Measurements from ENCODE around the gene RBFOX2. TPM values are rescaled to one million over a fixed set of nuclear protein-coding genes. Genes with fewer than 3 reads are reported as not detected.

Gene RBFOX2
- total RNA-seq, 2 experiments from 2014 or later: 1.9 to 2.4 TPM

DNA sequence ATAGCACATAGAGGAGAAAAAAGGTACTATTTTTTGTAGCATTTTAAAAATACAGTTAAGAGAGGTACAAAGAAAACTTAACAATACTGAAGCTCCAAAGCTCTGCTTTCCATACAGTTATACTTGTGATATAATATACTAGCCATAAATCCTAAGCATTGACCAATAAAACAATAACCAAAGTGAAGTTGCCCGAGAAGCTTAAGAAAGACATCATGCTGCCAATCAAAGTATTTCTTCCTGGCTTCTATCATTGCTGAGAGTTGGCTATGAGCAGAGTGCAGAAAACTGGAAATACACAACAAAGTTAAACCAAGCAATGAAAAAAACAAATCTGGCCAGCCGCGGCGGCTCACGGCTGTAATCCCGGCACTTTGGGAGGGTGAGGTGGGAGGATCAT is 84.2 kb downstream of the RBFOX2 start:
- ATAC-seq (ENCODE audit: poor library complexity): no peak
- CTCF ChIA-PET: no interaction called here

DNA sequence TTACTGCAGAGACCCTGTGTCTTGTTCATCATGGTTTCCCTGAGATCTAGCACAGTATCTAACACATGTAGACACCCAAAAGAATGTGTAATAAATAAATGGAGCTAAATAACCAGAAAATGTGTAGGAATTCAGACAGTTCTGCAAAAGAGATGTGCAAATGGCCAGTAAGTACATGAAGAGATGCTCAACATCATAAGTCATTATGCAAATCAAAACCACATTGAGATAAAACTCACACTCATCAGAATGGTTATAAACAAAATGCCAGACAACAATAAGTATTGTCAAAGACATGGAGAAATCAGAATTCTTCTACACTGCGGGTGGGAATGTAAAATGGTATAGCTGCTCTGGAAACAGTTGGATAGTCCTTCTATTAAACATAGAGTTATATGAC is 88.5 kb downstream of the RBFOX2 start:
- Histone ChIP-seq H3K9me3 (ENCODE audit: control insufficient read depth in 1 of 2, insufficient read depth in 1 of 2, low read length in 2 of 2) (no peaks in the 10 kb centered on the region), H3K27ac (ENCODE audit: low read depth in 1 of 2, low read length in 2 of 2) (no peak overlapping the region), H3K36me3 (ENCODE audit: insufficient read depth, low read length) (no peaks in the 10 kb centered on the region), H3K4me3 (ENCODE audit: low read length) (no peak overlapping the region), H3K27me3 (ENCODE audit: control insufficient read depth in 1 of 2, insufficient read depth in 2 of 2, low read length in 2 of 2) (no peaks in the 10 kb centered on the region), H3K4me1 (ENCODE audit: insufficient read depth, low read length) (no peaks in the 10 kb centered on the region)
- no peak for ATAC-seq (ENCODE audit: poor library complexity)
- H3K27ac Mint-ChIP-seq: no peak overlapping the region
- TF ChIP-seq, protein P1, sequence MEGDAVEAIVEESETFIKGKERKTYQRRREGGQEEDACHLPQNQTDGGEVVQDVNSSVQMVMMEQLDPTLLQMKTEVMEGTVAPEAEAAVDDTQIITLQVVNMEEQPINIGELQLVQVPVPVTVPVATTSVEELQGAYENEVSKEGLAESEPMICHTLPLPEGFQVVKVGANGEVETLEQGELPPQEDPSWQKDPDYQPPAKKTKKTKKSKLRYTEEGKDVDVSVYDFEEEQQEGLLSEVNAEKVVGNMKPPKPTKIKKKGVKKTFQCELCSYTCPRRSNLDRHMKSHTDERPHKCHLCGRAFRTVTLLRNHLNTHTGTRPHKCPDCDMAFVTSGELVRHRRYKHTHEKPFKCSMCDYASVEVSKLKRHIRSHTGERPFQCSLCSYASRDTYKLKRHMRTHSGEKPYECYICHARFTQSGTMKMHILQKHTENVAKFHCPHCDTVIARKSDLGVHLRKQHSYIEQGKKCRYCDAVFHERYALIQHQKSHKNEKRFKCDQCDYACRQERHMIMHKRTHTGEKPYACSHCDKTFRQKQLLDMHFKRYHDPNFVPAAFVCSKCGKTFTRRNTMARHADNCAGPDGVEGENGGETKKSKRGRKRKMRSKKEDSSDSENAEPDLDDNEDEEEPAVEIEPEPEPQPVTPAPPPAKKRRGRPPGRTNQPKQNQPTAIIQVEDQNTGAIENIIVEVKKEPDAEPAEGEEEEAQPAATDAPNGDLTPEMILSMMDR (IDR thresholded peaks at IDR 0.05): no peak
- no peaks in the 10 kb centered on the region for H3K4me1 Mint-ChIP-seq (ENCODE audit: low read depth)
- CTCF ChIA-PET: no interaction called here
- POLR2A ChIA-PET: no interaction called here
- H3K4me3 Mint-ChIP-seq: no peak overlapping the region
- intact Hi-C loops (cut with DNase I, micrococcal nuclease): no loop called here
- no peak for DNase-seq
- H3K9me3 Mint-ChIP-seq: no peaks in the 10 kb centered on the region
- H3K27me3 Mint-ChIP-seq: no peaks in the 10 kb centered on the region
- H3K36me3 Mint-ChIP-seq (ENCODE audit: low read depth): no peaks in the 10 kb centered on the region

More for the DNA sequence above, 84.2 kb downstream of the RBFOX2 start:
- H3K9me3 ChIP-seq (ENCODE audit: control insufficient read depth in 1 of 2, insufficient read depth in 1 of 2, low read length in 2 of 2): no peaks in the 10 kb centered on the region
- TF ChIP-seq, protein P1 (IDR thresholded peaks at IDR 0.05): no peak
- POLR2A ChIA-PET: no interaction called here
- no peaks in the 10 kb centered on the region for H3K4me1 ChIP-seq (ENCODE audit: insufficient read depth, low read length)
- no peak overlapping the region for H3K27ac ChIP-seq (ENCODE audit: low read depth in 1 of 2, low read length in 2 of 2)
- no peak for DNase-seq
- H3K36me3 Mint-ChIP-seq (ENCODE audit: low read depth): no peaks in the 10 kb centered on the region
- no peaks in the 10 kb centered on the region for H3K27me3 Mint-ChIP-seq
- H3K27ac Mint-ChIP-seq: no peak overlapping the region
- H3K27me3 ChIP-seq (ENCODE audit: control insufficient read depth in 1 of 2, insufficient read depth in 2 of 2, low read length in 2 of 2): no peaks in the 10 kb centered on the region
- H3K4me3 Mint-ChIP-seq: no peak overlapping the region
- no peaks in the 10 kb centered on the region for H3K4me1 Mint-ChIP-seq (ENCODE audit: low read depth)
- no peak overlapping the region for H3K4me3 ChIP-seq (ENCODE audit: low read length)
- H3K9me3 Mint-ChIP-seq: no peaks in the 10 kb centered on the region
- no peaks in the 10 kb centered on the region for H3K36me3 ChIP-seq (ENCODE audit: insufficient read depth, low read length)
- intact Hi-C loops (cut with DNase I, micrococcal nuclease): no loop called here

DNA sequence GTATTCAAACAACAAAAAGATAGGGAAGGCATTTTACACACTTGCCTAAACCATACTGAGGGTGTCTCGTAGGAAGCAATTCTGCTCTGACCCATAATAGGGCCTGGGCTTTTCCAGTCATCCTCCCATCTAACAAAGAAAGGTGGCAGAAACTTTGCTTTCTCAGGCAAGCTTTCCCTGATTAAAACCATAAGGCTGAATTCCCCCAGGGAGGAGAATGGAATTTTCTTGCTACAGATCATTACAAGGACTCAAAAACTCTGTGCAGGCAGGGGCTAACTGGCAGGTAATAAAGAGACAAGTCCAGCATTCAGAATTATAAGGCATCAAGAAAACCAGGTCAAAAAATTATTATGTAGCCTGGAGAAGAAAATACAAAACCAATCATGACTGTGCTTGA is 90.4 kb downstream of the RBFOX2 start:
- no peak overlapping the region for H3K4me3 Mint-ChIP-seq
- no peaks in the 10 kb centered on the region for H3K4me1 Mint-ChIP-seq (ENCODE audit: low read depth)
- ChIA-PET CTCF (no interaction called here), POLR2A (no interaction called here)
- no peak overlapping the region for H3K27ac Mint-ChIP-seq
- no peak for DNase-seq
- Histone ChIP-seq H3K4me1 (ENCODE audit: insufficient read depth, low read length) (no peaks in the 10 kb centered on the region), H3K4me3 (ENCODE audit: low read length) (no peak overlapping the region), H3K9me3 (ENCODE audit: control insufficient read depth in 1 of 2, insufficient read depth in 1 of 2, low read length in 2 of 2) (no peaks in the 10 kb centered on the region), H3K36me3 (ENCODE audit: insufficient read depth, low read length) (no peaks in the 10 kb centered on the region), H3K27ac (ENCODE audit: low read depth in 1 of 2, low read length in 2 of 2) (no peak overlapping the region), H3K27me3 (ENCODE audit: control insufficient read depth in 1 of 2, insufficient read depth in 2 of 2, low read length in 2 of 2) (no peaks in the 10 kb centered on the region)
- no peaks in the 10 kb centered on the region for H3K9me3 Mint-ChIP-seq
- no peaks in the 10 kb centered on the region for H3K36me3 Mint-ChIP-seq (ENCODE audit: low read depth)
- TF ChIP-seq, protein P1 (IDR thresholded peaks at IDR 0.05): no peak
- H3K27me3 Mint-ChIP-seq: no peaks in the 10 kb centered on the region
- intact Hi-C loops (cut with DNase I, micrococcal nuclease): no loop called here
- no peak for ATAC-seq (ENCODE audit: poor library complexity)
